Activated B cell treated with CpG ODN at 0.5 μM for 24 hours (primary cell): ENCODE data around the gene FBXO21. TPM values are rescaled to one million over a fixed set of nuclear protein-coding genes. Genes with fewer than 3 reads are reported as not detected.

Source experiments
- ATAC-seq: fragments of 200-7000 bp; cut with Tn5 transposase; one replicate; pipeline ENCODE4 v1.10.0; 2021; ENCODE audit warnings: low read depth, mild to moderate bottlenecking, moderate library complexity
- CTCF ChIA-PET: fragments of 350-600 bp; sonication (Branson Sonifier 250); formaldehyde crosslinking; loops from one replicate; lab custom pipeline; 2021; ENCODE audit warnings: antibody characterized with exemption; lab: Charles Lee
- POLR2A ChIA-PET: fragments of 350-600 bp; sonication (Branson Sonifier 250); formaldehyde crosslinking; loops from one replicate; lab custom pipeline; 2021; ENCODE audit warnings: antibody characterized with exemption; lab: Charles Lee
- DNase-seq: peaks from one replicate; pipeline ENCODE4 v3.0.0; 2022
- H3K27ac Mint-ChIP-seq: one replicate; pipeline ENCODE4 v1.8.0; 2020; ENCODE audit warnings: mixed read lengths
- H3K27me3 Mint-ChIP-seq: one replicate; pipeline ENCODE4 v1.8.0; 2021; ENCODE audit warnings: mixed read lengths
- H3K36me3 Mint-ChIP-seq: one replicate; pipeline ENCODE4 v1.8.0; 2021; ENCODE audit warnings: low read depth, mixed read lengths
- H3K4me1 Mint-ChIP-seq: one replicate; pipeline ENCODE4 v1.8.0; 2021; ENCODE audit warnings: mixed read lengths
- H3K4me3 Mint-ChIP-seq: one replicate; pipeline ENCODE4 v1.8.0; 2020; ENCODE audit warnings: mild to moderate bottlenecking, mixed read lengths
- H3K9me3 Mint-ChIP-seq: one replicate; pipeline ENCODE4 v1.8.0; 2020; ENCODE audit warnings: mixed read lengths
- intact Hi-C: fragments of 100-400 bp; cut with micrococcal nuclease; formaldehyde crosslinking; loops from one replicate; pipeline ENCODE4 v1.15.1; 2024
- total RNA-seq: library from RNA; stranded (reverse); gene quantifications from 2 replicates; pipeline ENCODE4 v1.2.3, GENCODE V29; 2022
- TF ChIP-seq, protein P1 (sequence below): fragments of 200-600 bp; IDR thresholded peaks from one replicate; pipeline ENCODE4 v1.8.0; 2022; ENCODE audit warnings: antibody characterized with exemption, mild to moderate bottlenecking

FBXO21 gene
- total RNA-seq, 1 donor from 2014 or later = 41.5 TPM

- DNase-seq = no peak
- ATAC-seq = no peak
- Mint-ChIP-seq H3K4me3 (no peak overlapping the region), H3K27me3 (no peaks in the 10 kb centered on the region), H3K36me3 (peaks cover 90% of the 10 kb centered on the region), H3K9me3 (no peaks in the 10 kb centered on the region), H3K27ac (no peak overlapping the region), H3K4me1 (no peaks in the 10 kb centered on the region)
- intact Hi-C loops = no loop called here
- CTCF ChIA-PET = no interaction called here
- TF ChIP-seq, protein P1, sequence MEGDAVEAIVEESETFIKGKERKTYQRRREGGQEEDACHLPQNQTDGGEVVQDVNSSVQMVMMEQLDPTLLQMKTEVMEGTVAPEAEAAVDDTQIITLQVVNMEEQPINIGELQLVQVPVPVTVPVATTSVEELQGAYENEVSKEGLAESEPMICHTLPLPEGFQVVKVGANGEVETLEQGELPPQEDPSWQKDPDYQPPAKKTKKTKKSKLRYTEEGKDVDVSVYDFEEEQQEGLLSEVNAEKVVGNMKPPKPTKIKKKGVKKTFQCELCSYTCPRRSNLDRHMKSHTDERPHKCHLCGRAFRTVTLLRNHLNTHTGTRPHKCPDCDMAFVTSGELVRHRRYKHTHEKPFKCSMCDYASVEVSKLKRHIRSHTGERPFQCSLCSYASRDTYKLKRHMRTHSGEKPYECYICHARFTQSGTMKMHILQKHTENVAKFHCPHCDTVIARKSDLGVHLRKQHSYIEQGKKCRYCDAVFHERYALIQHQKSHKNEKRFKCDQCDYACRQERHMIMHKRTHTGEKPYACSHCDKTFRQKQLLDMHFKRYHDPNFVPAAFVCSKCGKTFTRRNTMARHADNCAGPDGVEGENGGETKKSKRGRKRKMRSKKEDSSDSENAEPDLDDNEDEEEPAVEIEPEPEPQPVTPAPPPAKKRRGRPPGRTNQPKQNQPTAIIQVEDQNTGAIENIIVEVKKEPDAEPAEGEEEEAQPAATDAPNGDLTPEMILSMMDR = no peak
- POLR2A ChIA-PET = no interaction called here
Observed at GRCh38 chr12:117166107-117166506, 24.2 kb downstream of the FBXO21 start.

DNA sequence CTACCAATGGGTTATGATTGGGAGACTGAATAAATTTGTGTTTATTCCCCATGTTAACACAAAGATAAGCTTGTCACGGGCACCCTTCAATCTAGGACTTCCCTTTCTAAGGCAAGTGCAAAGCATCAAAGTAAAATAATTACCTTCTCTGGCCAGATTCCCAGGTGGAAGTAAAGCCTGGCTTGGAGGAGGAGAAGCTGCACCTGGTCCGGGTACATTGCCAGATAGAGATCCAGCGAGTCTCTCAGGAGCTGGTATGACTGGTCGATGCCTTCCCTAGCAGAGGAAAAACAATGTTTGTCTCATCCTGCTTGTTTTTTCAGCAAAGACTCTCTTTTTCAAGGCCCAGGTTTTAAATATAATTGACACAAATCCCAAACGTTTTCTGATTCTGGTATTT, 24.9 kb downstream of the FBXO21 start:
- Mint-ChIP-seq H3K27me3 (no peaks in the 10 kb centered on the region), H3K4me3 (no peak overlapping the region), H3K4me1 (no peaks in the 10 kb centered on the region), H3K36me3 (peaks cover 90% of the 10 kb centered on the region), H3K9me3 (no peaks in the 10 kb centered on the region), H3K27ac (no peak overlapping the region)
- DNase-seq (no peak), ATAC-seq (no peak)
- ChIA-PET POLR2A (no interaction called here), CTCF (no interaction called here)
- intact Hi-C loops = no loop called here
- TF ChIP-seq, protein P1 = no peak

DNA sequence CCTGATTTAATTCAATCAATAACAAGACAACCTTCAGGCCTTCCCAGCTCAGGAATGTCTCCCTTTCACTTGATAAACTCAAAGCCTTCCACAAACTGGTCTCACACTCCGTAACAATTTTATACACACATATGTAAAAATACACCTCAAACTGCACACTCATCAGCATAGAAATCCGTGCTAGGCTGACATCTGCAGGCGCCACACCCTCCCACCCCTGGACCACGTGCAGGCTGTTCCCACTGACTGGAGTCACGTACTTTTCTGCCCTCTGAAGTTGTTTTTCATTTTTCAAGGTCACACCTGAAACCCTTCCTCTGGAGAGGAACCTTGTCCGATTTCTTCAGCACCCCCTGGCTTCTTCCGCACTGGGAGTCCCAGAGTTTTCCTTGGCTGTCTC, 27.6 kb downstream of the FBXO21 start:
- Mint-ChIP-seq H3K27ac (no peak overlapping the region), H3K36me3 (peaks cover 94% of the 10 kb centered on the region), H3K4me1 (no peaks in the 10 kb centered on the region), H3K9me3 (no peaks in the 10 kb centered on the region), H3K4me3 (no peak overlapping the region), H3K27me3 (no peaks in the 10 kb centered on the region)
- intact Hi-C loops = no loop called here
- TF ChIP-seq, protein P1 = no peak
- DNase-seq (no peak), ATAC-seq (no peak)
- ChIA-PET CTCF (no interaction called here), POLR2A (no interaction called here)

DNA sequence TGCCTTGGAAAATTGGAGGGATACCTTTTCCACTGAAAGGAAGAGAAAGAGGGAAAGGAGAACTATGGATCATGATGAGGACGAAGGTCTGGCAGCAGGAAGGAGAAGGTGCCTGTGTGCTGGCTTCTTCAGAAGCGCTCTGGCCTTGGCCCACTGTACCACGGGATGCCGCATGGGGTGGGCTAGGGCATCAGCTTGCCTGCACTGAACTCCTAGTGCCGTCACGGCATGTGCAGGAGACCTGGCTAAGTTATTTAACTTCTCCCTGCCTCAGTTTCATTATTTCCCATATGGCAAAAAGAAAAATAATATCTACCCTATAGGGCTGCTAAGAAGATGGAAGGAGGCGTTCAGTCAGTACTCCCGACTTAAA, 28.1 kb downstream of the FBXO21 start:
- DNase-seq (no peak), ATAC-seq (no peak)
- POLR2A ChIA-PET = no interaction called here
- Mint-ChIP-seq H3K27me3 (no peaks in the 10 kb centered on the region), H3K4me1 (no peaks in the 10 kb centered on the region), H3K36me3 (peaks cover 95% of the 10 kb centered on the region), H3K27ac (no peak overlapping the region), H3K4me3 (no peak overlapping the region), H3K9me3 (no peaks in the 10 kb centered on the region)
- CTCF ChIA-PET = no interaction called here
- intact Hi-C loops = no loop called here
- TF ChIP-seq, protein P1 = no peak

DNA sequence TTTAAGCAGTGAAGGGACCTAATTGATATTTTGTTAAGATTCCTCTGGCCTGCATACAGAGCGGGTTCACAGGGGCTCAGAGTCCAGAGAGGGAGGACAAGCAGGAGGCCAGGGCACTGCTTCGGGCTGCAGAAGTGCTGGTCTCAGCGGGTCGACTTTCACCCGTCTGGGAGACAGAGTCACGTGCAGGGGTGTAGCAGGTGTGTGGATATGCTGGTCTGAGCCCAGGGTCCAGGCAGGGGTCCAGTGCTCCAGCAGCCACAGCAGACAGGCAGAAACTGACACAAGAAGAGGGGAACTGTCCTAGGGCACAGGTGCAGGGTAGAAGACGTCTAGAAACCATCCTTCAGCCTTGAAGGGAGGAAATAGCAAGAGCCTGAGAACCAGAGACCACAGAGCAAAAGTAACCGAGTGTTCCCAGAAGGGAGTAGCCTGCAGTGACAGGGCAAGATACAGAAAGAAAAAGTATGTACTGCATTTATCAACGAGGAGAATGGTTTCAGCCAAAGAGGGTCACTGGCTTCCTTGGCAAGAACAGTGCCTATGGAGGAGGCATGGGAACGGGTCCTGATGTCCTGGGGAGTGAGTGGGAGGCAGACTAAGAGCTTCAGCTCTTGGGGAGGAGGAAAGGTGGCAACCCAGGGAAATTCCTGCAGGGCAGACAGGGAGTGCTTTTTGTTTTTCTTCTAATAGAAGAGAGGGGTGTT, 28.7 kb downstream of the FBXO21 start:
- H3K36me3 Mint-ChIP-seq = peaks cover 95% of the 10 kb centered on the region
- ChIA-PET CTCF (no interaction called here), POLR2A (no interaction called here)
- no peak for ATAC-seq
- no peak for DNase-seq
- H3K27me3 Mint-ChIP-seq = no peaks in the 10 kb centered on the region
- no peaks in the 10 kb centered on the region for H3K9me3 Mint-ChIP-seq
- intact Hi-C loops = no loop called here
- TF ChIP-seq, protein P1 = no peak
- no peak overlapping the region for H3K27ac Mint-ChIP-seq
- no peaks in the 10 kb centered on the region for H3K4me1 Mint-ChIP-seq
- no peak overlapping the region for H3K4me3 Mint-ChIP-seq
